Activated T-cell treated with anti-CD3 and anti-CD28 coated beads, Interleukin-2, amount 50 U/mL, for 48 hours (primary cell): ENCODE data around the gene MRPS27.
"Not testable (repeated sequence)": the region's sequence is repeated elsewhere in the genome, so short reads cannot be mapped to it uniquely, and the experiment has no call there.

ENCODE experiments used
- DNase-seq, 2 experiments: peaks; one replicate each; pipeline ENCODE4 v3.0.0-alpha.2; 2020

MRPS27 gene

GRCh38 chr5:72197393-72197792, 122.6 kb downstream of the MRPS27 start:
- no peak for DNase-seq

- DNase-seq: no peak
These were observed 124.5 kb downstream of the MRPS27 start for GRCh38 chr5:72195581-72195980.

GRCh38 chr5:72194846-72195245, 125.2 kb downstream of the MRPS27 start:
- peak; percentile 59 to 64 for DNase-seq

GRCh38 chr5:72191404-72191803, 128.6 kb downstream of the MRPS27 start:
- no peak for DNase-seq

GRCh38 chr5:72189146-72189545, 130.9 kb downstream of the MRPS27 start:
- DNase-seq: no peak

- DNase-seq: no peak
These were observed 131.9 kb downstream of the MRPS27 start for GRCh38 chr5:72188166-72188565.

- DNase-seq: no peak
These were observed 132.5 kb downstream of the MRPS27 start for GRCh38 chr5:72187388-72188075.

- no peak for DNase-seq
These were observed 134.3 kb downstream of the MRPS27 start for GRCh38 chr5:72185496-72186329.

GRCh38 chr5:72184408-72184807, 135.6 kb downstream of the MRPS27 start:
- no peak for DNase-seq

- DNase-seq: no peak
These were observed 136.9 kb downstream of the MRPS27 start for GRCh38 chr5:72183101-72183520.

- no peak for DNase-seq
These were observed 137.4 kb downstream of the MRPS27 start for GRCh38 chr5:72182686-72183085.

- DNase-seq: no peak
These were observed 139.1 kb downstream of the MRPS27 start for GRCh38 chr5:72180925-72181324.

- DNase-seq: no peak
These were observed 140.1 kb downstream of the MRPS27 start for GRCh38 chr5:72179816-72180440.

- no peak for DNase-seq
These were observed 140.8 kb downstream of the MRPS27 start for GRCh38 chr5:72179028-72179815.

- DNase-seq: no peak
These were observed 142.5 kb downstream of the MRPS27 start for GRCh38 chr5:72177538-72177937.

- no peak for DNase-seq
These were observed 147.3 kb downstream of the MRPS27 start for GRCh38 chr5:72172786-72173185.

- DNase-seq: peak in 1 of 2 experiments; percentile 37
These were observed 148.4 kb downstream of the MRPS27 start for GRCh38 chr5:72171667-72172066.

- DNase-seq: not testable (repeated sequence)
These were observed 148.9 kb downstream of the MRPS27 start for GRCh38 chr5:72171181-72171580.

GRCh38 chr5:72170101-72170500, 149.9 kb downstream of the MRPS27 start:
- no peak for DNase-seq
